ENCODE measurements around the gene SEC22C.

- no peak for TF ChIP-seq POLR2AphosphoS5 (IDR thresholded peaks at IDR 0.05)
- TF ChIP-seq POLR2A (IDR thresholded peaks at IDR 0.05), result no peak
- TF ChIP-seq, protein P1, sequence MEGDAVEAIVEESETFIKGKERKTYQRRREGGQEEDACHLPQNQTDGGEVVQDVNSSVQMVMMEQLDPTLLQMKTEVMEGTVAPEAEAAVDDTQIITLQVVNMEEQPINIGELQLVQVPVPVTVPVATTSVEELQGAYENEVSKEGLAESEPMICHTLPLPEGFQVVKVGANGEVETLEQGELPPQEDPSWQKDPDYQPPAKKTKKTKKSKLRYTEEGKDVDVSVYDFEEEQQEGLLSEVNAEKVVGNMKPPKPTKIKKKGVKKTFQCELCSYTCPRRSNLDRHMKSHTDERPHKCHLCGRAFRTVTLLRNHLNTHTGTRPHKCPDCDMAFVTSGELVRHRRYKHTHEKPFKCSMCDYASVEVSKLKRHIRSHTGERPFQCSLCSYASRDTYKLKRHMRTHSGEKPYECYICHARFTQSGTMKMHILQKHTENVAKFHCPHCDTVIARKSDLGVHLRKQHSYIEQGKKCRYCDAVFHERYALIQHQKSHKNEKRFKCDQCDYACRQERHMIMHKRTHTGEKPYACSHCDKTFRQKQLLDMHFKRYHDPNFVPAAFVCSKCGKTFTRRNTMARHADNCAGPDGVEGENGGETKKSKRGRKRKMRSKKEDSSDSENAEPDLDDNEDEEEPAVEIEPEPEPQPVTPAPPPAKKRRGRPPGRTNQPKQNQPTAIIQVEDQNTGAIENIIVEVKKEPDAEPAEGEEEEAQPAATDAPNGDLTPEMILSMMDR (IDR thresholded peaks at IDR 0.05), result no peak
Measured at GRCh38 chr3:42526616-42527367, 55.0 kb downstream of the SEC22C start.

Measured in suprapubic skin (tissue), 4 donors.